Measurements from ENCODE around the gene RHBDD3. TPM values are rescaled to one million over a fixed set of nuclear protein-coding genes. Genes with fewer than 3 reads are reported as not detected.

Gene RHBDD3
- total RNA-seq, 2 experiments from 2014 or later: 30.0 to 34.7 TPM

DNA sequence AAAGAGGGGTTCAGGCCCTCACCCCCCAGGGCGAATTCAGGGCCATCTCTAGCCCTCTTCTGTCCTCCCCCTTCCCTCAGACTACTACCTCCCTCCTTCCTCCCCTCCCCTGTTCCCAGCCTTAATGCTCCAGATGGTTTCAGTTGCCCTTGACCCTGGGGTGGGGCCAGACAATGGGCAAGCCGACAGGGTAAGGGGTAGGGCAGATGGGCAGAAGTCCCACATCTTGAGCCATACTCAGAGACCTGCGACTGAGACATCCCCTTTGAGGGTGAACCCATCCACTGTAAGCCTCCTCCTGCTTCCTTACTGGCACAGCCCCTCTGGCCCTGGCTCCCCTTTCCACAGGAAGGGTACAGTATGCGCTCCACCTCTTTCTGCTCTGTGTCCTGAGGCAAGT is 1.9 kb downstream of the RHBDD3 start:
- H3K36me3 Mint-ChIP-seq (ENCODE audit: low read depth): peaks cover 45% of the 10 kb centered on the region
- no peaks in the 10 kb centered on the region for H3K9me3 Mint-ChIP-seq (ENCODE audit: insufficient read depth)
- H3K4me1 Mint-ChIP-seq (ENCODE audit: low read depth): peaks cover 26% of the 10 kb centered on the region
- no peak overlapping the region for H3K27ac Mint-ChIP-seq
- ChIA-PET POLR2A (interaction anchor here (0.6 kb wide), 1 partner anchor 30 kb away, joined by 3 read pairs; no protein-coding TSS in a partner anchor), CTCF (no interaction called here)
- no peak for DNase-seq
- ATAC-seq: no peak
- H3K27me3 Mint-ChIP-seq (ENCODE audit: low read depth): no peaks in the 10 kb centered on the region
- peak overlapping the region; percentile 87 for H3K4me3 Mint-ChIP-seq

GRCh38 chr22:29265305-29265704 is 2.5 kb downstream of the RHBDD3 start:
- CTCF ChIA-PET: no interaction called here
- Mint-ChIP-seq H3K27me3 (ENCODE audit: low read depth) (no peaks in the 10 kb centered on the region), H3K27ac (no peak overlapping the region), H3K4me1 (ENCODE audit: low read depth) (peaks cover 20% of the 10 kb centered on the region), H3K36me3 (ENCODE audit: low read depth) (peaks cover 39% of the 10 kb centered on the region), H3K4me3 (no peak overlapping the region), H3K9me3 (ENCODE audit: insufficient read depth) (no peaks in the 10 kb centered on the region)
- DNase-seq: no peak
- POLR2A ChIA-PET: interaction anchor here (0.6 kb wide), 1 partner anchor 29 kb away, joined by 3 read pairs; no protein-coding TSS in a partner anchor
- no peak for ATAC-seq

- H3K27me3 Mint-ChIP-seq (ENCODE audit: low read depth): no peaks in the 10 kb centered on the region
Measured at GRCh38 chr22:29263791-29264276, 3.9 kb downstream of the RHBDD3 start.

GRCh38 chr22:29260601-29261315 is 7.0 kb downstream of the RHBDD3 start:
- peaks cover 4% of the 10 kb centered on the region for H3K4me1 Mint-ChIP-seq (ENCODE audit: low read depth)
- H3K27ac Mint-ChIP-seq: no peak overlapping the region
- POLR2A ChIA-PET: no interaction called here
- H3K4me3 Mint-ChIP-seq: no peak overlapping the region
- ATAC-seq (no peak), DNase-seq (no peak)
- no peaks in the 10 kb centered on the region for H3K9me3 Mint-ChIP-seq (ENCODE audit: insufficient read depth)
- H3K27me3 Mint-ChIP-seq (ENCODE audit: low read depth): no peaks in the 10 kb centered on the region
- CTCF ChIA-PET: no interaction called here
- peaks cover 7% of the 10 kb centered on the region for H3K36me3 Mint-ChIP-seq (ENCODE audit: low read depth)

More at GRCh38 chr22:29263791-29264276, 3.9 kb downstream of the RHBDD3 start:
- Mint-ChIP-seq H3K27ac (no peak overlapping the region), H3K9me3 (ENCODE audit: insufficient read depth) (no peaks in the 10 kb centered on the region), H3K36me3 (ENCODE audit: low read depth) (peaks cover 24% of the 10 kb centered on the region), H3K4me3 (no peak overlapping the region), H3K4me1 (ENCODE audit: low read depth) (peaks cover 15% of the 10 kb centered on the region)
- ATAC-seq (no peak), DNase-seq (no peak)
- CTCF ChIA-PET: no interaction called here
- POLR2A ChIA-PET: no interaction called here

DNA sequence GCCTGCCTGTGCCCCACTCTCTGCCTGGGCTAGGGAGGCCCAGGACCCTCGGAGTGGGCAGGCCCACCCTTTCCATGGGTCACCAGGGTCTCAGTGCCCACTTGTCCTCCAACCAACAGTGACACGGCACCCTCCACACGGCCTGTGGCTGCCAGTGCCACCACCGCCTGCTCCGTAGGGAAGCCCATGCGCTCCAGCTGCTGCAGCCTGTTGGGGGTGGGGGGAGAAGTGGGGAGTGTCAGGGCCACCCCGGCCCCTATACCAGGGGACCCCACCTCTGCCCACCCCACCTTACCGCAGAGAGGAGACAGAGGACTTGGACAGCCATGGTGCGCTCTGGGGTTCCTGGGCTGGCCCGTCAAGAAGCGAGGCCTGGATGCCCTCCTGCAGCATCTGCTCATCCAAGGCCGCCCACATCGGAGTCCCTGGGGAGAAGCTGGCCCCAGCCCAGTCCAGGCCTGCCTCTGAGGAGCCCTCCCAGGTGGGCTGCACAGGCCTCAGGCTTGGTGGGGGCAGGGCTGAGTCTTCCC is 7.7 kb downstream of the RHBDD3 start:
- Mint-ChIP-seq H3K4me1 (ENCODE audit: low read depth) (peaks cover 3% of the 10 kb centered on the region), H3K4me3 (no peak overlapping the region), H3K36me3 (ENCODE audit: low read depth) (peaks cover 7% of the 10 kb centered on the region), H3K27ac (no peak overlapping the region), H3K9me3 (ENCODE audit: insufficient read depth) (no peaks in the 10 kb centered on the region), H3K27me3 (ENCODE audit: low read depth) (no peaks in the 10 kb centered on the region)
- POLR2A ChIA-PET: interaction anchor here (0.6 to 0.7 kb wide), 2 partner anchors 37 to 1177 kb away, joined by 3 to 4 read pairs; no protein-coding TSS in a partner anchor
- ATAC-seq (no peak), DNase-seq (no peak)
- CTCF ChIA-PET: no interaction called here

DNA sequence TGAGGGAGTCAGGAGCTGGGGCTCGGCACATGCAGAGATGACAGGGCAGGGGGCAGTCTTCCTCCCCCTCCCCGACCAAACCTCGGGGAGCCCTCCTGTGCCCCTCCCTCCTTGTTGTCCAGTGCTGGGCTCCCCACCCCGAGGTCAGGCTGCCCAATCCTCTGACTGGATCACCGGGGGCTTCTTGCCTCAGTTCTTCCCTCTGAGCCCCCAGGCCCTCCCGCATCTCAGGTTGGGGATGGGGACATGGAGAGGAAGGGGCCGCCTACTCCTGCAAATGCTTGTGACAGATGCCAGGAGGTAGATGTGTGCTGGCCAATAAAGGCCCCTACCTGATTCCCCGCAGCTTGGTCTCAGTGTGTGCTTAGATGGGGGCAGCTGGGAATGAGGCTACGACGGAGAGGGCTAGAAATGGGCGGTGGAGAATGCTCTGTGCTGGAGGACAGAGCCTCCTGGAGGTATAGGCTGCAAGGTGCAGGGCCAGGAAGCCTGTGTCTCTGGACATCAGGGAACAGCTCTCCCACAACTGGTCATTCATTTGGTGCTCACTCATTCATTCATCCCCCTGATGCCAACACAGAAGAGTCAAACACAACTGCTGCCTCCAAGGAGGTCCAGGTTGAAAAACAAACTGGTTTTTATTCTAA is 8.4 kb downstream of the RHBDD3 start:
- H3K27me3 Mint-ChIP-seq (ENCODE audit: low read depth): no peaks in the 10 kb centered on the region
- DNase-seq (no peak), ATAC-seq (no peak)
- ChIA-PET CTCF (no interaction called here), POLR2A (interaction anchor here (0.6 to 0.7 kb wide), 2 partner anchors 38 to 1178 kb away, joined by 3 to 4 read pairs; no protein-coding TSS in a partner anchor)
- H3K9me3 Mint-ChIP-seq (ENCODE audit: insufficient read depth): no peaks in the 10 kb centered on the region
- H3K27ac Mint-ChIP-seq: no peak overlapping the region
- peaks cover 4% of the 10 kb centered on the region for H3K36me3 Mint-ChIP-seq (ENCODE audit: low read depth)
- peaks cover 9% of the 10 kb centered on the region for H3K4me1 Mint-ChIP-seq (ENCODE audit: low read depth)
- no peak overlapping the region for H3K4me3 Mint-ChIP-seq

DNA sequence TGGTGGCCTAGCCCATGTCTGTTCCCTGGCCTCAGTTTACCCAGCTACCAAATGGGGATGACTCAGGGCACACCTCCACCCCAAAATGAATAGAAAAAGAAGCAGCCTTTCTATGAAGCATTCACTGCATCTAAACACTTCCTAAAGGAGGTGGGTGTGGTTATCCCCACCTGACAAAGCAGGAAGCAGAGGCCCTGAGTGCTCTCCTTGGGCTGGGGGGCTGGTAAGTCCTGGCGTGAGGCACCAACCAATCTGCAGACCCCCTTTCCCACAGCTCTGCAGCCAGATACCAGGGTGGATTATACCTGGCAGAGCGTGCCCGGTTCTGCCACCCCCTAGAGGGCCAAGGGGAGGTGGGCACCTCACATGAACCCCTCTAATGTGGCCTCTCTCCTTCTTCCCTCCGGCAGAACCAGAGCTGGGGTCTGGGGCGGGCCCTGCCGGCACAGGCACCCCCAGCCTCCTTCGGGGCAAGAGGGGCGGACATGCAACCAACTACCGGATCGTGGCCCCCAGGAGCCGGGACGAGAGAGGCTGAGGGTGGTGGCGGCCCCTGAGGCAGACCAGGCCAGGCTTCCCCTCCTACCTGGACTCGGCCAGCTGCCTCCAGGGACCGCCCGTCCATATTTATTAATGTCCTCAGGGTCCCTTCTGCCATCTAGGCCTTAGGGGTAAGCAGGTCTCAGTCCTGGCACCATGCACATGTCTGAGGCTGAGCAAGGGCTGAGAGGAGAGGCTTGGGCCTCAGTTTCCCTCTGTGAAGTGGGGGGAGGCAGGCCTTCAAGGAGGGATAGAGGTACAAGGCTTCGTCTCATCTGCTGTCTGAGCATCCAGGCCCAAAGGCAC is 9.2 kb downstream of the RHBDD3 start:
- ATAC-seq (no peak), DNase-seq (no peak)
- ChIA-PET POLR2A (interaction anchor here (1.0 kb wide), 1 partner anchor 8 kb away, joined by 3 read pairs; no protein-coding TSS in a partner anchor), CTCF (no interaction called here)
- no peaks in the 10 kb centered on the region for H3K27me3 Mint-ChIP-seq (ENCODE audit: low read depth)
- no peak overlapping the region for H3K4me3 Mint-ChIP-seq
- H3K4me1 Mint-ChIP-seq (ENCODE audit: low read depth): peaks cover 14% of the 10 kb centered on the region
- peaks cover 4% of the 10 kb centered on the region for H3K36me3 Mint-ChIP-seq (ENCODE audit: low read depth)
- H3K27ac Mint-ChIP-seq: no peak overlapping the region
- no peaks in the 10 kb centered on the region for H3K9me3 Mint-ChIP-seq (ENCODE audit: insufficient read depth)

GRCh38 chr22:29257751-29258181 is 10.0 kb downstream of the RHBDD3 start:
- H3K4me3 Mint-ChIP-seq: no peak overlapping the region
- peaks cover 2% of the 10 kb centered on the region for H3K36me3 Mint-ChIP-seq (ENCODE audit: low read depth)
- ChIA-PET CTCF (no interaction called here), POLR2A (interaction anchor here (1.0 kb wide), 1 partner anchor 9 kb away, joined by 3 read pairs; no protein-coding TSS in a partner anchor)
- no peaks in the 10 kb centered on the region for H3K27me3 Mint-ChIP-seq (ENCODE audit: low read depth)
- no peak overlapping the region for H3K27ac Mint-ChIP-seq
- DNase-seq (no peak), ATAC-seq (no peak)
- no peaks in the 10 kb centered on the region for H3K9me3 Mint-ChIP-seq (ENCODE audit: insufficient read depth)
- H3K4me1 Mint-ChIP-seq (ENCODE audit: low read depth): peaks cover 14% of the 10 kb centered on the region

DNA sequence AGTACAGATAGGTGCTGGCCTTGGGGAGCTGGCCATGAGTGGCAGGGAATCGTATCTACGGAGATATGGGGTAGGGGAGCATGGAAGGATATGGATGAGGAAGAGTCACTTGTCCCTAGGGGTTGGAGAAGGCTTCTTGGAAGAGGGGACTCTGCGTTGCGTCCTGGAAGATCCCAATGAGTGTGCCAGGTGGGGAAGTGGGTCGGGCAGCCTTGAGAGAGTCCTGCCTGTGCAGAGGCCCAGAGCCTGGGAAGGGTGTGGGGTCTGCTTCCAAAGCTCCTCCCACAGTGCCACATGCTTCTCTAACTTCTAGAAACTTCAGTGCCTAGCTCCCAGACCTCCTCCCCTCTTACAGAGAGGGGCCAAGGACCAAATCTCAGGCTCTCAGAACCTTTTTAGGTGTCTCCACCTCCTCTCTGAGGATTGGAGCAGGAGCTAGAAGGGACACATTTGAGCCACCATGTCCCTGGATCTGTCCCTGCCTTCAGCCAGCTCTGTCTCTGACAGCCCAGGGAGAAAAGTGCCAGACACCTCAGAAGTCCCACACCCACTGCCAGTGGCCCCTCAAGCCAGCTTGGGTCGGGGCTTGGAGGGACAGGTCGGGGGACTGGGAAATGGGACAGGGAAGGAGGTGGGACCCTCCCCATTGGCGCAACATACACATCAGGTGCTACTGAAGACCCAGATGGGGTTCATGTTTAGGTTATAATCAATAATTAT is 11.0 kb downstream of the RHBDD3 start:
- Mint-ChIP-seq H3K4me3 (no peak overlapping the region), H3K4me1 (ENCODE audit: low read depth) (peaks cover 14% of the 10 kb centered on the region)
- CTCF ChIA-PET: interaction anchor here (1.0 kb wide), 1 partner anchor 10 kb away, joined by 3 read pairs; no protein-coding TSS in a partner anchor

GRCh38 chr22:29255064-29255621 is 12.6 kb downstream of the RHBDD3 start:
- DNase-seq: no peak
- H3K27me3 Mint-ChIP-seq (ENCODE audit: low read depth): peaks cover 5% of the 10 kb centered on the region

More for the DNA sequence above, 11.0 kb downstream of the RHBDD3 start:
- H3K9me3 Mint-ChIP-seq (ENCODE audit: insufficient read depth): no peaks in the 10 kb centered on the region
- POLR2A ChIA-PET: no interaction called here
- DNase-seq: no peak
- peaks cover 3% of the 10 kb centered on the region for H3K27me3 Mint-ChIP-seq (ENCODE audit: low read depth)
- ATAC-seq: no peak
- H3K27ac Mint-ChIP-seq: no peak overlapping the region
- no peaks in the 10 kb centered on the region for H3K36me3 Mint-ChIP-seq (ENCODE audit: low read depth)

More at GRCh38 chr22:29255064-29255621, 12.6 kb downstream of the RHBDD3 start:
- H3K9me3 Mint-ChIP-seq (ENCODE audit: insufficient read depth): no peaks in the 10 kb centered on the region
- peak overlapping the region; percentile 13 for H3K27ac Mint-ChIP-seq
- no peak overlapping the region for H3K4me3 Mint-ChIP-seq
- no peak for ATAC-seq
- H3K36me3 Mint-ChIP-seq (ENCODE audit: low read depth): no peaks in the 10 kb centered on the region
- peaks cover 14% of the 10 kb centered on the region for H3K4me1 Mint-ChIP-seq (ENCODE audit: low read depth)
- CTCF ChIA-PET: interaction anchor here (0.7 kb wide), 1 partner anchor 9 kb away, joined by 4 read pairs; no protein-coding TSS in a partner anchor
- POLR2A ChIA-PET: no interaction called here
